IPS-NIHi7 (cell line): ENCODE measurements around the gene STK16.

Experiments
- DNase-seq: peaks from one replicate; pipeline ENCODE4 v3.0.0; 2012; ENCODE audit warnings: mixed read lengths; ENCODE audit errors: extremely low spot score

Gene STK16

DNA sequence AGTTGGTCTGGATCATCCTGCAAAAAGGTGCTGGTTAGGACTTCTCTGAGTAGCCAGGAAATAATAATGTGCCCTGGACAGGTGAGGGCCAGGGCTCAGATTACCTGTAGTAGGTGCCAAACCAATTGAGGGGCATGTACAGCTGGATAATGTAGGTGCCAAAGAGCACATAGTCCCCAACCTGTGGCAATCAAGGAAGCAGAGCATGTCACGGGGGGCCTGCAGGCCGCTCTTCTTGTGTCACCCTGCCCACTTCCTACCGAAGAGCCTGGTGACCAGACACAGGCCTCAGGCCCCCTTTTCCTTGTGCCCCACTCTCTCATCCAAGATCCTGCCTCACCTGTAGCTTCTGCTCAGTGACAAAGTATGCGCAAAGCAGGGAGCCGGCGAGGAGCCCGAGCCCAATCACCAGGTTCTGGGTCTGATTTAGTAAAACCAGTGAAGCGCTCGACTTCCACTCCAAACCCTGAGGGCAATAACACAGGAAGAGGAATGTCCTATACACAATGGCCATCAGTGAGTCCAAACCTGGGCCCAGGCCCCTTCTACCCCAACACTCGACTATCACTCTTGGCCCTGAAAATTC lies 31.7 kb upstream of the STK16 start:
- DNase-seq = no peak

GRCh38 chr2:219214141-219214540 lies 31.1 kb upstream of the STK16 start:
- DNase-seq = no peak

DNA sequence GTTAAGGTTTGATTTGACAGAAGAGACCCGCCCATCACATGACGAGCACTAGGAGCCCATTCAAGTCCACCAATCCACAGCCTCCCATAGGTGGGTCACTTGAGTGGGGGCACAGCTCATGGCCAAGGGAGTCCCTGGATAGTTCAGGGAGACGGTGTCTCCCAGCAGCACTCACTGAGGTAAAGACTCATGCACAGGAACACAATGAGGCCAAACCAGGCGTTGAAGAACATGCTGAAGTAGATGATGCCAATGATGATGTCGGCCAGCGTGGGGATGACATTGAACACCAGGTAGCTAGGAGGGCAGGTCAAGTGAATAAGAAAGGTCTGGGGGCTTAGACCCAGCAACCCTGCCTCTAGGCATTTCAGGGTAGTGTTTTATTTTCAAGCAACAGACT lies 30.5 kb upstream of the STK16 start:
- no peak for DNase-seq

GRCh38 chr2:219215871-219216534 lies 29.3 kb upstream of the STK16 start:
- no peak for DNase-seq

- DNase-seq = no peak
These were observed 28.8 kb upstream of the STK16 start for GRCh38 chr2:219216535-219216915.

DNA sequence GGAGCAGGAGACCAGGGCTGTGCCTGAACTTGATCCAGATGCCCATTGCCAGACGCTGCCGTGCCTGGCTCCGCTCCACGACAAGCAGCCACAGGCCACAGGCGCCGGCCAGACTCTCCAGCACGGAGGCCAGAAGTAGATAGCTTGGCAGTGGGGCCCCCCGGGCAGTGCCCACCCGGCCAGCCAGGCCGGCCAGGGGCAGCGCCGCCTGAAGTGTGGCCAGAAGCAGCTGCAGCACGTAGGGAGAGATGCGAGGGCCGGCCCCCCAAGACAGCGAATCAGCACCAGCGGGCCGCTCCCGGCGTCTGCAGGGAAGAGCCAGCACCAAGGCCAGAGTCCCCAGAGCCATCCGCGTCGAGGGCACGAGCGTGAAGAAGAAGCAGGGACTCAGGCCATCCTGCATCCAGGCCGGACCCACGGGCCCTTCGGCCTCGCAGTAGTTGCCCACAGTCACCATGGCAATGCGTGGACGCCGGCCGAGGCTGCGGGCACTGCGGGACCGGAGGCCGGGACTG lies 27.0 kb upstream of the STK16 start:
- DNase-seq = peak; percentile 77

GRCh38 chr2:219218732-219219701 lies 26.3 kb upstream of the STK16 start, which contains the start of gene ABCB6:
Gene ABCB6 (minus strand): TSS chr2:219218958. CDS start chr2:219218673, 285 bp downstream.
- peak; percentile 93 for DNase-seq

DNA sequence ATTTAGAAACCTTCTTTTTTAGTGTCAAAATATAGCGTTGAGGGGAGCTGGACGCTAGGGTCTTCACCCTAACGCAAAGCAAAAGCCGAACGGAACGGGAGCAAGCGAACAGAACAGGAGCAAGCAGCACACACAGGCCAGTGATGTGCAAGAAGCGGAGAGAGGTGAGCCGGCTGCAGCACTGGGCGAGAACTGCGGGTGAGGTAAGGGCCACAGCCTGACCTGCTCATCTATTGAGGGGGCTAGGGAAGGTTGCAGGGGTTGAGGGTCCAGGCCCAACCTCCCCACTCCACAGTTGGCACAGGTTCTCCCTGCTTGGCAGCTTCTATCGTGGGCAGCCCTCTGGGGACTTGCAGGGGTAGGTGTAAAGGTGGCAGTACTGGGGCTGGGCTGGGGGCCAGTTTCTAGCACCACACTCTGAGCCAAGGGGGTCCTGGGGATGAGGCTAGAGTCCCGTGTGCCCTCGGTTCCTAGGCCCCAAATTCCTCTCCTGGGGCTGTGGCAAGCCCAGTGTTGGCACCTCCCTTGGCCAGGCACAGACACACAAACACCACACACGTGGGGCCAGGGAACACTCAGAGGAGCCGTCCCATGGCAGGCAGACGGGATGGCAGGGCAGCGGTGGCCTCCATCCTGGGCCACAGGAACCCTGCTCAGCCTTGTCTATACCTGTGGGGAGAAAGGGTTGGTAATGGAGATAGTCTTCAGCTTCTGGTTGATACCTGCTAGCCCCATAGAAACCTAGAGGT lies 25.3 kb upstream of the STK16 start:
- no peak for DNase-seq

- DNase-seq = no peak
These were observed 24.5 kb upstream of the STK16 start for GRCh38 chr2:219220652-219221402.

GRCh38 chr2:219221957-219222518 lies 23.2 kb upstream of the STK16 start:
- DNase-seq = no peak

DNA sequence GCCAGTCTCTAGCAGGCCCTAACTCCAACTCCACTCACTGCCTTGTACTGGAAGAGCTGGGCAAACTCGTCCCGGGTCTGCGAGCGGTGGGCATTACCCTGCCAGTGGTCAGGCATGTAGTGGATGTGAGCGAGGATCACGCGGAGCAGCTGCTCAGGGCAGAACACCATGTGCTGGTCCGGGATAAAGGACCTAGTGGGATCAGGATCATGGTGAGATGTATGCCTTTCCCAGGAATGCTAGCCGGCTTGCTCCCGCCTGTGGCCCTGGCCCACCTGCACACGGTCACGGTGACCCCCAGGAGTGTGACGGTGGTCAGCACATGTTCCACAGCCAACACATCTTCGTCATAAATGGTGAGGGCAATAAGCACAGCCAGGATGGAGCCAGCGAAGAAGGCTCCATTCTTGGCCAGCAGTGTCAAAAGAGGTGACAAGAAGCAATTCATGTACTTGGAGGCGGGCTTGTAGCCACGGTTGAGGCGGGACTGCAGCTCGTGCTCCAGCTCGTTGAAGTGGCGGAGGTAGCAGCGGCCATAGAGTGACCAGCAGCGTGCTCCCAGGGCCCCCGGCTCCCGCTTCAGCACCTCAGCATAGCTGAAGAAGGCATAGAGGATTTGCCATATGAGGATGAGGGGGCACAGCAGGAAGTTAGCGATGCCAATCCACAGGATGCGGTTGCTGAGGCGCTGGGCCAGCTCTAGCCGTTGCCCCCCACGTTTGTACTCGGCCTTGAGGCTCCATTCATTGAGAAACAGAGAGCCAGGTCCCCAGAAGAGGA lies 21.3 kb upstream of the STK16 start:
- DNase-seq = no peak

DNA sequence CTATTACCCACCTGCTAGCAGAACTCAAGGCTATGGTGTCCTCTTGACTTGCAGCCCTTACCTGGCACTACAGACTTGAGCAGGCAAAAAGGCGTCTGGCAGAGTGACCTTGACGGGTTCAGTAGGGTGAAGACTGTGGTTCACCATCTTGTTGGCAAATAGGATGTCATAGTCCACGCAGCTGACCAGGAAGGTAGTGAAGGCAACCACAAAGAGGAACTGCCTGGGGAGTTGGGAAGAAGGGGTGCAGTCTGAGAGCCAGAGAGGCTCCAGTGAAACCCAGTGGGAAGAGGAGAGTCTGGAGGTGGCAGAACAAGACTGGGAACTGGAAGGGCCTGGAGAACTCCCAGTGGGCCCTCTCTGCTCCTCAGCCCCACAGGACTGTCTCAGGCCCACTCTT lies 19.9 kb upstream of the STK16 start:
- no peak for DNase-seq

DNA sequence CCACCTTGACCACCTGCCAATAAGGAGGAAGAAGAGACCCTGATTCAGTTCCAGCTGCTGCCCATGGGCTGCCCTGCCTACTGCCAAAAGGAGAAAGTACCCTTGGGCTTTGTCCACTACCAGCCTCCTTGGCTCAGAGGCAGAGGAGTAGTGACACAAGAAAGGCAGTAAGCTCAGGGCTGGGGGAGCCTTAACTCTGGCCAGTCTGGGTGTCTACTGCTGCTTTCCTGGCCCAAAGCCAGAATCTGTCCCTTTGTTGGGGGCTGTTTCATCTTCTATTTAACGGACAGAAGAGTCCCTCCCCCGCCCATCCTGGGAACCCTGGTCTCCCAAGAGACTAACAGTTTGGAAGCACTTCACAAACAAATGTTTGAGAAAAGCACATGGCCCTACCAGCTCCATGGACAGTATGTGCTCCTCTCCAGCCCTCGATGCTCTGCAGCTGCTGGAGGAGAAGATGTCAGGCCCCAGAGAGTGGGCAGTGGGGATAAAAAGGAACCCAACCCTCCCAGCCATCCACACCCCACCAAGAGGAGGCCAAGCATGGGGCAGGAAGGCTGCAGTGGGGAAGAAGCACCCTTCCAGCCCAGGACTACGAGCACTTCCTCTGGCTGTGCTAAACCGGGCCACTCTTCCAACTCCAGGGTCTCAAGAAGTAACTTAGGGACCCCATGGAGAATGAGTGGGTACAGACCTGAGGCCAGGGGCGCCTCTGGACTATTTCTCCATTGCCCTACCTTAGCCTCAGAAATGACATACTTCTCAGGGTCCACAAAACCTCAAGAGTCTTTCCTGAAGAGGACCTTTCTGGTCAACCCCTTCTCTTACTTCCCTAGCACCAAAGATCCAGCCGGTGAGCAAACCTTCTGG lies 17.0 kb upstream of the STK16 start:
- DNase-seq = no peak

DNA sequence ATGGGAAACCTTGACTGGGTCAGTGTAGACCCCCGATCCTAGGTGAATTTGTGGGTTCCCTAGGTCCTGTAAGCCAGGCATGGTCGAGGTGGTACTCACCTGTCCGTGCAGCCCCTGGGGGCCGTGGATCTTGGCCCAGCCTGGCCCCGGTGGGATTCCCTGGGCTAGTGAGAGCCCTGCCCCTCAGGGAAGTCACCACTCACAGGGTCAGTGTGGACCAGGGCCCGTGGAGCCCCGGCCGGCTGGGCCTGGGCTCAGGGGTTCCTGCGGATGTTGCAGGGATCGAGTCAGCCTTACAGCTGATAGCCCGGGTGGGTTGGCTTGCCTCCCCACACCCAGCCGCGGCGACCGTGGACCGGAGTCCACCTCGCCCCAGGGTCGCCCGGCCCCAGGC lies 16.4 kb upstream of the STK16 start:
- DNase-seq = no peak

DNA sequence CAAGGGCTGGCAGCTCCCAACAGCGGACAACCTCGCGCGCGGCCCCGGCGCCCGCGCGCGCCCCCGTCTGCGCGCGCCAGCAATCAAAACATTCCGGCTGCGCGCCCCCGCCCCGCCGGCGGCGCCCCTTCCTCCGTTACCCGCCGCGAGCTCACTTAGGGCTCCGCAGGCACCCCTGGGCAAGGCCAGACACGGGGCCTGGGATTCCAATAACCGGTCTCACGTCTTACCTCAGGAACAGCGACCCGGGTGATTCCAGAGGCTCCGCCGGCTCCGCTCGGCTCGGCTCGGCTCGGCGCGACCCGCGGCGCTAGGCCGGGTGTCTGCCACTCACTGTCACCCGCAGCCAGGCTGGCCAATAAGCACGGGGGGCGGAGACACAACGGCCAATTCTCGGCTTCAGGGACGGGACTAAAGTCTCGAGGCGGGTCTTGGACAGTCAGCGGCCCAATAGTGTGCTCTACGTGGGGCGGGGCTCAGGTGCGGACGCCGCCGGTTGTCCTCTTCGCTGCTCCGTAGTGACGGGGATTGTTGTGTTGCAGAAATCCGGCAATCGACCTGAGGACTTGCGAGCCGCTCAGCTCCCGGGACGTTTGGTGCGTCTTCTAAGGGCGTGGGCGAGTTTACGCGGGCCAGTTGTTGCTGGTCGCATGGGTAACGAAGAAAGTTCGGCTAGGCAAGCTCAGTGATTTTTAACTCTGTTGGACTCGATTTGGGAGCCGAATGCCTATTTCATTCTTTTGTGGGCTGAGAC lies 15.8 kb upstream of the STK16 start, which contains the start of the genes ANKZF1 and ATG9A:
ANKZF1 (plus strand) TSS at position 502 of the 754 bp plus-strand sequence. CDS start 452 bp downstream, outside the sequence.
ATG9A (minus strand) TSS at position 332 of the 754 bp plus-strand sequence. CDS start 1,612 bp downstream, outside the sequence.
- peak; percentile 99 for DNase-seq

GRCh38 chr2:219230059-219230540 lies 15.2 kb upstream of the STK16 start:
- DNase-seq = peak; percentile 58

- no peak for DNase-seq
These were observed 10.9 kb upstream of the STK16 start for GRCh38 chr2:219234331-219234730.
